DOHH2 (cell line): ENCODE results near the gene PASD1.

ENCODE experiments used
- H3F3A ChIP-seq: fragments of 200-600 bp; sonication (generic), shearing (Covaris generic); 2 replicates; pipeline ENCODE4 v1.6.0; 2016; ENCODE audit warnings: antibody characterized with exemption, mild to moderate bottlenecking; ENCODE audit not compliant: control insufficient read depth, insufficient read depth
- H3K27ac ChIP-seq: fragments of 200-600 bp; sonication (generic); 2 replicates; pipeline ENCODE4 v1.5.1; 2014; ENCODE audit warnings: low read depth, mild to moderate bottlenecking, low read length, moderate library complexity
- H3K27me3 ChIP-seq: fragments of 200-600 bp; sonication (generic); 2 replicates; pipeline ENCODE4 v1.6.1; 2014; ENCODE audit warnings: mild to moderate bottlenecking, low read length, mixed read lengths; ENCODE audit not compliant: control insufficient read depth
- H3K36me3 ChIP-seq: fragments of 200-600 bp; sonication (generic); 2 replicates; pipeline ENCODE4 v1.6.1; 2014; ENCODE audit warnings: mild to moderate bottlenecking, low read length, moderate library complexity, mixed read lengths; ENCODE audit not compliant: control insufficient read depth
- H3K4me1 ChIP-seq: fragments of 200-600 bp; sonication (generic); 2 replicates; pipeline ENCODE4 v1.6.1; 2014; ENCODE audit warnings: mild to moderate bottlenecking, low read length, mixed read lengths; ENCODE audit not compliant: control insufficient read depth
- H3K4me2 ChIP-seq: fragments of 200-600 bp; sonication (generic); 2 replicates; pipeline ENCODE4 v1.6.0; 2014; ENCODE audit warnings: mild to moderate bottlenecking, low read length, moderate library complexity
- H3K4me3 ChIP-seq: fragments of 200-600 bp; sonication (generic); 2 replicates; pipeline ENCODE4 v1.5.1; 2014; ENCODE audit warnings: mild to moderate bottlenecking, low read length, mixed read lengths
- H3K79me2 ChIP-seq: fragments of 200-600 bp; sonication (generic); 2 replicates; pipeline ENCODE4 v1.6.1; 2014; ENCODE audit warnings: mild to moderate bottlenecking, low read length, mixed read lengths; ENCODE audit not compliant: control insufficient read depth
- H3K9me2 ChIP-seq: fragments of 200-600 bp; sonication (generic); replicated peaks from 2 replicates; pipeline ENCODE4 v1.6.1; 2014; ENCODE audit warnings: mild to moderate bottlenecking, low read length, mixed read lengths; ENCODE audit not compliant: control insufficient read depth
- H3K9me3 ChIP-seq: fragments of 200-600 bp; sonication (generic); 2 replicates; pipeline ENCODE4 v1.6.1; 2014; ENCODE audit warnings: antibody characterized with exemption, low read length, mixed read lengths; ENCODE audit not compliant: control insufficient read depth, insufficient read depth
- H4K20me1 ChIP-seq: fragments of 200-600 bp; sonication (generic); 2 replicates; pipeline ENCODE4 v1.6.0; 2014; ENCODE audit warnings: low read depth, mild to moderate bottlenecking, antibody characterized with exemption, low read length, moderate library complexity; ENCODE audit not compliant: control insufficient read depth, insufficient read depth
- CTCF ChIP-seq: fragments of 200-600 bp; sonication (generic); IDR thresholded peaks from one replicate; pipeline ENCODE4 v1.5.1; 2014; ENCODE audit warnings: antibody characterized with exemption, mild to moderate bottlenecking, low read depth, low read length; ENCODE audit not compliant: poor library complexity, severe bottlenecking
- EZH2phosphoT487 ChIP-seq: fragments of 200-600 bp; sonication (generic); IDR thresholded peaks from 2 replicates; pipeline ENCODE4 v1.6.1; 2017; ENCODE audit warnings: borderline replicate concordance, mild to moderate bottlenecking, antibody characterized with exemption, low read length, moderate library complexity, mixed read lengths

Gene PASD1

GRCh38 chrX:151687635-151688034 lies 124.2 kb downstream of the PASD1 start:
- Histone ChIP-seq H3K9me3 (no peaks in the 10 kb centered on the region), H4K20me1 (no peaks in the 10 kb centered on the region), H3K4me1 (no peaks in the 10 kb centered on the region), H3K9me2 (no peaks in the 10 kb centered on the region), H3K27ac (no peak overlapping the region), H3K36me3 (no peaks in the 10 kb centered on the region), H3K4me2 (no peak overlapping the region), H3K79me2 (no peaks in the 10 kb centered on the region), H3K4me3 (no peak overlapping the region), H3K27me3 (no peaks in the 10 kb centered on the region), H3F3A (no peaks in the 10 kb centered on the region)
- TF ChIP-seq CTCF = no peak
- TF ChIP-seq EZH2phosphoT487 = no peak

- Histone ChIP-seq H3K27me3 (no peaks in the 10 kb centered on the region), H3K4me2 (no peak overlapping the region), H3K9me2 (no peaks in the 10 kb centered on the region), H4K20me1 (no peaks in the 10 kb centered on the region), H3K27ac (no peak overlapping the region), H3F3A (no peaks in the 10 kb centered on the region), H3K4me3 (no peak overlapping the region), H3K79me2 (no peaks in the 10 kb centered on the region), H3K4me1 (no peaks in the 10 kb centered on the region), H3K36me3 (no peaks in the 10 kb centered on the region), H3K9me3 (no peaks in the 10 kb centered on the region)
- no peak for TF ChIP-seq CTCF
- TF ChIP-seq EZH2phosphoT487 = no peak
These were observed 125.2 kb downstream of the PASD1 start for GRCh38 chrX:151688695-151689094.

GRCh38 chrX:151692825-151693224 lies 129.3 kb downstream of the PASD1 start:
- H3K4me2 ChIP-seq = no peak overlapping the region
- H3K27me3 ChIP-seq = no peaks in the 10 kb centered on the region
- no peaks in the 10 kb centered on the region for H3K36me3 ChIP-seq
- no peaks in the 10 kb centered on the region for H3K9me2 ChIP-seq
- H3K9me3 ChIP-seq = no peaks in the 10 kb centered on the region
- no peaks in the 10 kb centered on the region for H3K79me2 ChIP-seq
- H4K20me1 ChIP-seq = no peaks in the 10 kb centered on the region
- no peaks in the 10 kb centered on the region for H3K4me1 ChIP-seq
- no peak overlapping the region for H3K4me3 ChIP-seq
- no peak overlapping the region for H3K27ac ChIP-seq
- TF ChIP-seq EZH2phosphoT487 (no peak), CTCF (no peak)
- H3F3A ChIP-seq = no peaks in the 10 kb centered on the region

GRCh38 chrX:151694121-151694520 lies 130.6 kb downstream of the PASD1 start:
- Histone ChIP-seq H4K20me1 (no peaks in the 10 kb centered on the region), H3K4me3 (no peak overlapping the region), H3K4me2 (no peak overlapping the region), H3K4me1 (no peaks in the 10 kb centered on the region), H3K9me3 (no peaks in the 10 kb centered on the region), H3K27me3 (no peaks in the 10 kb centered on the region), H3K36me3 (no peaks in the 10 kb centered on the region), H3K27ac (no peak overlapping the region), H3K79me2 (no peaks in the 10 kb centered on the region), H3K9me2 (no peaks in the 10 kb centered on the region), H3F3A (no peaks in the 10 kb centered on the region)
- TF ChIP-seq EZH2phosphoT487 = no peak
- TF ChIP-seq CTCF = no peak
